OCI-LY7 (cell line): Measurements from ENCODE around the gene IQGAP3. TPM values are rescaled to one million over a fixed set of nuclear protein-coding genes. Genes with fewer than 3 reads are reported as not detected.
A peak's percentile ranks its signal among the peaks of the same experiment; 100 is the strongest.

Source experiments
- BruUV-seq: library from RNA; stranded (reverse); fragments of 400-500 nt; replicated peaks from 2 replicates; lab custom pipeline; 2021; lab: Mats Ljungman, UMichigan
- CTCF ChIA-PET: fragments of 300-600 bp; sonication (Branson Sonifier 250); formaldehyde crosslinking; loops from one replicate; lab custom pipeline; 2022; ENCODE audit warnings: antibody characterized with exemption; ENCODE audit not compliant: unreplicated experiment; lab: Charles Lee
- POLR2A ChIA-PET: fragments of 300-600 bp; sonication (Branson Sonifier 250); formaldehyde crosslinking; loops from one replicate; lab custom pipeline; 2022; ENCODE audit warnings: antibody characterized with exemption; lab: Charles Lee
- DNase-seq: peaks from one replicate; pipeline ENCODE4 v3.0.0-alpha.2; 2015; ENCODE audit warnings: low spot score
- H2AFZ ChIP-seq: fragments of 200-600 bp; sonication (generic), shearing (Covaris generic); 2 replicates; pipeline ENCODE4 v1.6.1; 2014; ENCODE audit warnings: mild to moderate bottlenecking, antibody characterized with exemption, low read length, moderate library complexity
- H3K27ac ChIP-seq: fragments of 200-600 bp; sonication (generic); 2 replicates; pipeline ENCODE4 v1.5.1; 2014; ENCODE audit warnings: mixed run types, low read depth, mild to moderate bottlenecking, moderate library complexity, low read length, inconsistent platforms; ENCODE audit not compliant: poor library complexity, severe bottlenecking
- H3K36me3 ChIP-seq: fragments of 200-600 bp; sonication (generic); 2 replicates; pipeline ENCODE4 v1.6.1; 2014; ENCODE audit warnings: mild to moderate bottlenecking, antibody characterized with exemption, low read length, moderate library complexity, mixed read lengths; ENCODE audit not compliant: insufficient read depth
- H3K4me1 ChIP-seq: fragments of 200-600 bp; sonication (generic); 2 replicates; pipeline ENCODE4 v1.5.1; 2014; ENCODE audit warnings: mild to moderate bottlenecking, low read length; ENCODE audit not compliant: insufficient read depth, poor library complexity, severe bottlenecking
- H3K4me2 ChIP-seq: fragments of 200-600 bp; sonication (generic); 2 replicates; pipeline ENCODE4 v1.6.1; 2014; ENCODE audit warnings: mild to moderate bottlenecking, low read length
- H3K4me3 ChIP-seq: fragments of 200-600 bp; sonication (generic); 2 replicates; pipeline ENCODE4 v1.5.1; 2014; ENCODE audit warnings: mild to moderate bottlenecking, low read depth, low read length; ENCODE audit not compliant: poor library complexity, severe bottlenecking
- H3K79me2 ChIP-seq: fragments of 200-600 bp; sonication (generic); 2 replicates; pipeline ENCODE4 v1.6.1; 2016; ENCODE audit warnings: low read depth, mild to moderate bottlenecking, low read length, moderate library complexity, mixed read lengths; ENCODE audit not compliant: insufficient read depth
- H3K9me2 ChIP-seq: fragments of 200-600 bp; sonication (generic); 2 replicates; pipeline ENCODE4 v1.6.1; 2016; ENCODE audit warnings: mild to moderate bottlenecking, low read length, mixed read lengths; ENCODE audit not compliant: insufficient read depth
- H3K9me3 ChIP-seq: fragments of 200-600 bp; sonication (generic); 2 replicates; pipeline ENCODE4 v1.6.1; 2014; ENCODE audit warnings: mild to moderate bottlenecking, mixed run types, low read length, mixed read lengths
- H4K20me1 ChIP-seq: fragments of 200-600 bp; sonication (generic); 2 replicates; pipeline ENCODE4 v1.6.1; 2014; ENCODE audit warnings: mild to moderate bottlenecking, antibody characterized with exemption, low read length, moderate library complexity, mixed read lengths; ENCODE audit not compliant: insufficient read depth
- CTCF ChIP-seq: fragments of 200-600 bp; sonication (generic); conservative IDR thresholded peaks from 2 replicates; pipeline ENCODE4 v1.5.1; 2014; ENCODE audit warnings: mild to moderate bottlenecking, antibody characterized with exemption, low read length, moderate library complexity, mixed read lengths
- EZH2phosphoT487 ChIP-seq: fragments of 200-600 bp; sonication (generic); IDR thresholded peaks from 2 replicates; pipeline ENCODE4 v1.6.1; 2018; ENCODE audit warnings: low read depth, borderline replicate concordance, mild to moderate bottlenecking, mixed run types, antibody characterized with exemption, low read length, moderate library complexity, mixed read lengths
- intact Hi-C: fragments of 100-400 bp; cut with micrococcal nuclease; formaldehyde crosslinking; loops from one replicate; pipeline ENCODE4 v1.10.0; 2022; ENCODE audit not compliant: unreplicated experiment
- total RNA-seq, 2 experiments: library from RNA; depleted of rRNA in 1 of 2; stranded (reverse); fragments of >200 nt in 1 of 2; shearing (Covaris generic) in 1 of 2; gene quantifications; 2 replicates each; pipeline ENCODE4 v1.2.3, GENCODE V29; 2014 to 2022

The IQGAP3 gene
- total RNA-seq, 2 experiments from 2014 or later, result 22.4 to 28.7 TPM

- POLR2A ChIA-PET, result interaction anchor here (1.1 to 7.1 kb wide), 6 partner anchors 12 to 66 kb away, joined by 3 to 179 read pairs (median 4); partner anchors contain the start of gene MEF2D
These were observed 83.0 kb downstream of the IQGAP3 start for GRCh38 chr1:156489166-156489934.

GRCh38 chr1:156488566-156489165 is 83.7 kb downstream of the IQGAP3 start:
- Histone ChIP-seq H3K9me2 (no peaks in the 10 kb centered on the region), H3K36me3 (peaks cover 67% of the 10 kb centered on the region), H3K4me1 (peaks cover 93% of the 10 kb centered on the region), H3K79me2 (peaks cover 97% of the 10 kb centered on the region), H2AFZ (no peak overlapping the region), H3K4me3 (peak overlapping the region; percentile 98), H3K9me3 (no peaks in the 10 kb centered on the region), H3K27ac (peak overlapping the region; percentile 98), H4K20me1 (peaks cover 5% of the 10 kb centered on the region; the same call in 1 of the 2 replicates), H3K4me2 (peak overlapping the region; percentile 91)
- peak; percentile 45 for DNase-seq
- CTCF ChIA-PET, result interaction anchor here (0.6 to 2.3 kb wide), 4 partner anchors 8 to 93 kb away, joined by 3 to 10 read pairs (median 6); no protein-coding TSS in a partner anchor
- BruUV-seq, result no TSS peak
- no peak for TF ChIP-seq EZH2phosphoT487
- TF ChIP-seq CTCF, result no peak
- intact Hi-C loops, result loop anchor here (2.0 kb wide), 1 partner anchor 16 kb away; no protein-coding TSS in a partner anchor
- POLR2A ChIA-PET, result interaction anchor here (0.5 to 7.1 kb wide), 7 partner anchors 12 to 155 kb away, joined by 3 to 179 read pairs (median 3); partner anchors contain the start of gene MEF2D

More at GRCh38 chr1:156489166-156489934, 83.0 kb downstream of the IQGAP3 start:
- Histone ChIP-seq H2AFZ (no peak overlapping the region), H3K79me2 (peaks cover 97% of the 10 kb centered on the region), H4K20me1 (peaks cover 5% of the 10 kb centered on the region; the same call in 1 of the 2 replicates), H3K9me2 (no peaks in the 10 kb centered on the region), H3K36me3 (peaks cover 64% of the 10 kb centered on the region), H3K4me1 (peaks cover 93% of the 10 kb centered on the region), H3K4me2 (peak overlapping the region; percentile 91), H3K9me3 (no peaks in the 10 kb centered on the region), H3K27ac (peak overlapping the region; percentile 98), H3K4me3 (peak overlapping the region; percentile 98)
- intact Hi-C loops, result loop anchor here (2.0 kb wide), 1 partner anchor 15 kb away; no protein-coding TSS in a partner anchor
- CTCF ChIA-PET, result interaction anchor here (0.6 to 4.0 kb wide), 5 partner anchors 9 to 32 kb away, joined by 3 to 27 read pairs (median 6); partner anchors contain the start of gene MEF2D
- TF ChIP-seq CTCF, result no peak; the same call in 1 of the 2 replicates
- TF ChIP-seq EZH2phosphoT487, result no peak
- DNase-seq, result peak; percentile 67
- BruUV-seq, result no TSS peak
